GM12878 (cell line): ENCODE results near the gene AP5Z1. TPM values are rescaled to one million over a fixed set of nuclear protein-coding genes. Genes with fewer than 3 reads are reported as not detected.

Experiments used
- ATAC-seq: fragments of 200-7000 bp; cut with Tn5 transposase; 3 replicates; pipeline ENCODE4 v1.9.1; 2020; ENCODE audit warnings: mild to moderate bottlenecking, moderate library complexity
- BruUV-seq: library from RNA; stranded (reverse); fragments of 400-500 nt; replicated peaks from 2 replicates; lab custom pipeline; 2021; lab: Mats Ljungman, UMichigan
- CTCF ChIA-PET: fragments of 300-600 bp; sonication (Branson Sonifier 250); formaldehyde crosslinking; extraction: SDS; loops from one replicate; lab custom pipeline; 2021; ENCODE audit warnings: inconsistent platforms; lab: Yijun Ruan, JAX
- POLR2A ChIA-PET: fragments of 350-600 bp; formaldehyde crosslinking; extraction: SDS; loops from one replicate; lab custom pipeline; 2021; ENCODE audit warnings: inconsistent platforms; lab: Charles Lee
- RAD21 ChIA-PET: fragments of 300-600 bp; sonication (Branson Sonifier 250); formaldehyde crosslinking; loops from one replicate; lab custom pipeline; 2023; ENCODE audit warnings: antibody characterized with exemption; ENCODE audit not compliant: unreplicated experiment; lab: Charles Lee
- SMC1A ChIA-PET: fragments of 300-600 bp; sonication (Branson Sonifier 250); formaldehyde crosslinking; loops from one replicate; lab custom pipeline; 2023; ENCODE audit not compliant: unreplicated experiment, uncharacterized antibody; lab: Charles Lee
- DNase-seq: peaks from one replicate; pipeline ENCODE4 v3.0.0-alpha.2; 2011; ENCODE audit warnings: low read depth, low spot score
- FAIRE-seq: peaks from 3 replicates; lab custom pipeline; 2011; peaks lifted over from hg19 to GRCh38; lab: Jason Lieb, UNC
- H2AFZ ChIP-seq: 2 replicates; pipeline ENCODE4 v1.6.0; 2011; ENCODE audit warnings: low read depth, low read length, control low read depth; ENCODE audit not compliant: control insufficient read depth
- H3K27ac ChIP-seq: 2 replicates; pipeline ENCODE4 v1.5.1; 2011; ENCODE audit warnings: control low read depth; ENCODE audit not compliant: control insufficient read depth, insufficient read depth
- H3K27me3 ChIP-seq, 2 experiments: replicated peaks in 1 of 2; 2 replicates each; pipeline versions ENCODE4 v1.6.0 to v1.6.1; 2011; ENCODE audit warnings: low read length in 1 of 2; ENCODE audit not compliant: control insufficient read depth in 2 of 2, insufficient read depth in 2 of 2
- H3K36me3 ChIP-seq, 2 experiments: 2 replicates each; pipeline ENCODE4 v1.5.1; 2011; ENCODE audit warnings: low read length in 1 of 2; ENCODE audit not compliant: control insufficient read depth in 2 of 2, insufficient read depth in 2 of 2
- H3K4me1 ChIP-seq: 2 replicates; pipeline ENCODE4 v1.6.1; 2011; ENCODE audit warnings: mild to moderate bottlenecking, low read length, moderate library complexity, mixed read lengths; ENCODE audit not compliant: control insufficient read depth, insufficient read depth
- H3K4me2 ChIP-seq: 2 replicates; pipeline ENCODE4 v1.6.0; 2011; ENCODE audit warnings: control low read depth; ENCODE audit not compliant: control insufficient read depth, insufficient read depth
- H3K4me3 ChIP-seq: fragments of 200-600 bp; sonication (generic); 2 replicates; pipeline ENCODE4 v1.5.1; 2016
- H3K79me2 ChIP-seq: 2 replicates; pipeline ENCODE4 v1.6.0; 2011; ENCODE audit warnings: low read length; ENCODE audit not compliant: control insufficient read depth, insufficient read depth
- H3K9ac ChIP-seq: 2 replicates; pipeline ENCODE4 v1.8.0; 2011; ENCODE audit warnings: low read length, control low read depth, mixed read lengths; ENCODE audit not compliant: control insufficient read depth, insufficient read depth
- H3K9me3 ChIP-seq: replicated peaks from 3 replicates; pipeline ENCODE4 v1.5.1; 2011; ENCODE audit warnings: mild to moderate bottlenecking, low read length; ENCODE audit not compliant: control insufficient read depth, insufficient read depth
- H4K20me1 ChIP-seq: 2 replicates; pipeline ENCODE4 v1.6.0; 2011; ENCODE audit not compliant: control insufficient read depth, insufficient read depth
- BACH1 ChIP-seq: fragments of 450-650 bp; IDR thresholded peaks from 2 replicates; pipeline ENCODE4 v1.6.1; 2017; ENCODE audit warnings: mild to moderate bottlenecking, borderline replicate concordance
- BCL11A ChIP-seq: IDR thresholded peaks from 2 replicates; pipeline ENCODE4 v1.6.1; 2011; ENCODE audit warnings: low read depth, low read length
- BCL3 ChIP-seq: IDR thresholded peaks from 2 replicates; pipeline ENCODE4 v1.6.1; 2011; ENCODE audit warnings: borderline replicate concordance, low read depth, mild to moderate bottlenecking, moderate library complexity, low read length; ENCODE audit not compliant: insufficient read depth, poor library complexity, severe bottlenecking
- CHD2 ChIP-seq: IDR thresholded peaks from 2 replicates; pipeline ENCODE4 v1.6.1; 2011; ENCODE audit warnings: low read depth, low read length, improper control_type of control experiment, borderline replicate concordance
- ZBTB11 ChIP-seq: fragments of 450-650 bp; formaldehyde crosslinking; IDR thresholded peaks from 2 replicates; pipeline ENCODE4 v1.5.0; 2022; ENCODE audit warnings: mild to moderate bottlenecking, missing genetic modification characterization
- ZBTB33 ChIP-seq: fragments of 450-650 bp; IDR thresholded peaks from 2 replicates; pipeline ENCODE4 v1.6.1; 2017; ENCODE audit warnings: mild to moderate bottlenecking
- ZNF217 ChIP-seq: fragments of 450-650 bp; IDR thresholded peaks from 2 replicates; pipeline ENCODE4 v1.6.1; 2017; ENCODE audit warnings: antibody characterized with exemption, mild to moderate bottlenecking
- whole genome bisulfite sequencing: methylation state at CpG from one replicate; pipeline ENCODE4 v1.1.6; 2016; ENCODE audit warnings: low lambda C conversion rate; ENCODE audit not compliant: insufficient replicate concordance, insufficient coverage; ENCODE audit errors: missing lambda C conversion rate; 5-methylcytosine and 5-hydroxymethylcytosine counted together
- in situ Hi-C: fragments of 300-500 bp; cut with MboI; formaldehyde crosslinking; loops from 9 replicates; pipeline ENCODE4 v1.14.3; 2018; ENCODE audit warnings: mixed read lengths
- intact Hi-C: fragments of 100-400 bp; cut with micrococcal nuclease; formaldehyde crosslinking; loops from one replicate; pipeline ENCODE4 v1.14.2; 2022; ENCODE audit not compliant: unreplicated experiment
- polyA plus RNA-seq, 11 experiments: library from polyadenylated mRNA; depleted of rRNA in 4 of 11; unstranded in 6 of 11; stranded (reverse) in 5 of 11; fragments of >200 nt; fragmentation: Nextera tagmentation in 4 of 11; fragmentation: Illumina TruSeq in 1 of 11; extraction: Ambion mirVana in 4 of 11; extraction: Trizol in 1 of 11; gene quantifications; 1 replicate in 1 of 11; 2 replicates in 10 of 11; pipeline versions ENCODE4 v1.2.1 to v1.2.3, GENCODE V29; 2011 to 2016; ENCODE audit warnings: inconsistent platforms in 2 of 11, missing spikeins in 2 of 11, low read depth in 1 of 11
- total RNA-seq, 4 experiments: library from RNA; depleted of rRNA in 3 of 4; stranded (reverse); fragments of >200 nt in 3 of 4; fragmentation: Illumina TruSeq in 1 of 4; extraction: Trizol in 1 of 4; gene quantifications; 2 replicates each; pipeline versions ENCODE4 v1.2.1 to v1.2.3, GENCODE V29; 2013 to 2021

The AP5Z1 gene
- total and polyA plus RNA-seq, 10 of the 15 experiments (the other 5 are each of a cell fraction or from before 2014, with no cell fraction given) = 0.37 to 43.4 (median 19.4) TPM

- ChIA-PET POLR2A (no interaction called here), CTCF (interaction anchor here (1.2 to 2.0 kb wide), 2 partner anchors 12 to 188 kb away, joined by 3 to 5 read pairs; no protein-coding TSS in a partner anchor)
These were observed 10.6 kb downstream of the AP5Z1 start for GRCh38 chr7:4786015-4786414.

More at GRCh38 chr7:4786015-4786414, 10.6 kb downstream of the AP5Z1 start:
- no peaks in the 10 kb centered on the region for H3K9me3 ChIP-seq
- DNase-seq = no peak
- in situ Hi-C loops = no loop called here
- WGBS = 97% methylated on average over 17 of the region's 17 CpGs
- H3K27me3 ChIP-seq = no peaks in the 10 kb centered on the region
- intact Hi-C loops = no loop called here
- ChIA-PET RAD21 (no interaction called here), SMC1A (no interaction called here)
- H3K4me3 ChIP-seq = no peak overlapping the region
- H4K20me1 ChIP-seq = no peaks in the 10 kb centered on the region
- no peak for FAIRE-seq
- H3K36me3 ChIP-seq = peaks cover 8 to 34% of the 10 kb centered on the region in 2 experiments
- H2AFZ ChIP-seq = no peak overlapping the region
- no peaks in the 10 kb centered on the region for H3K79me2 ChIP-seq
- ATAC-seq = no peak
- H3K9ac ChIP-seq = no peak overlapping the region
- H3K4me1 ChIP-seq = no peaks in the 10 kb centered on the region
- no peak overlapping the region for H3K4me2 ChIP-seq
- TF ChIP-seq BCL3 (no peak), CHD2 (no peak), BACH1 (no peak), BCL11A (no peak), ZBTB33 (no peak), ZNF217 (no peak), ZBTB11 (CRISPR knock-in tag) (no peak)
- TF ChIP-seq, all 136 proteins: peak for 0
- no peak overlapping the region for H3K27ac ChIP-seq
- BruUV-seq = TSS peak; percentile 46
